Spleen (tissue), 11 donors: ENCODE measurements around the gene LRRC55. TPM values are rescaled to one million over a fixed set of nuclear protein-coding genes. Genes with fewer than 3 reads are reported as not detected.
A peak's percentile ranks its signal among the peaks of the same experiment; 100 is the strongest.

ENCODE experiments used
- DNase-seq: peaks from one replicate; pipeline ENCODE4 v3.0.0-alpha.2; 2020
- H3K27ac ChIP-seq, 8 donors: fragments of 200-600 bp; sonication (generic) in 7 of 8; 1 replicate in 4 of 8; 2 replicates in 4 of 8; pipeline versions ENCODE4 v1.5.0 to v1.8.0; 2016 to 2021; ENCODE audit warnings: inconsistent platforms in 4 of 8, mild to moderate bottlenecking in 4 of 8, moderate library complexity in 1 of 8
- H3K27me3 ChIP-seq, 7 donors: fragments of 200-600 bp; sonication (generic) in 6 of 7; replicated peaks in 1 of 7; 1 replicate in 4 of 7; 2 replicates in 3 of 7; pipeline versions ENCODE4 v1.5.0 to v1.8.0; 2016 to 2021; ENCODE audit warnings: inconsistent platforms in 3 of 7, mild to moderate bottlenecking in 1 of 7
- H3K36me3 ChIP-seq, 6 donors: fragments of 200-600 bp; sonication (generic) in 5 of 6; 1 replicate in 4 of 6; 2 replicates in 2 of 6; pipeline versions ENCODE4 v1.5.0 to v1.8.0; 2016 to 2021; ENCODE audit warnings: inconsistent platforms in 2 of 6
- H3K4me1 ChIP-seq, 6 donors: fragments of 200-600 bp; sonication (generic) in 5 of 6; 1 replicate in 3 of 6; 2 replicates in 3 of 6; pipeline versions ENCODE4 v1.5.0 to v1.8.0; 2016 to 2021; ENCODE audit warnings: inconsistent platforms in 3 of 6
- H3K4me3 ChIP-seq, 8 donors: fragments of 200-600 bp; sonication (generic) in 7 of 8; 1 replicate in 4 of 8; 2 replicates in 4 of 8; pipeline versions ENCODE4 v1.5.0 to v1.8.0; 2016 to 2021; ENCODE audit warnings: inconsistent platforms in 4 of 8, mild to moderate bottlenecking in 4 of 8, moderate library complexity in 2 of 8
- H3K9me3 ChIP-seq, 8 donors: fragments of 200-600 bp; sonication (generic) in 7 of 8; 1 replicate in 4 of 8; 2 replicates in 4 of 8; pipeline versions ENCODE4 v1.5.0 to v1.8.0; 2016 to 2021; ENCODE audit warnings: inconsistent platforms in 4 of 8
- CTCF ChIP-seq, 11 experiments: fragments of 200-600 bp in 7 of 11; fragments of 450-650 bp in 4 of 11; sonication (generic) in 4 of 11; IDR thresholded peaks in 8 of 11; conservative IDR thresholded peaks in 3 of 11; 1 replicate in 7 of 11; 2 replicates in 4 of 11; pipeline versions ENCODE4 v1.4.0 to v1.8.0; 2016 to 2021; ENCODE audit warnings: antibody characterized with exemption in 11 of 11, inconsistent platforms in 4 of 11, mild to moderate bottlenecking in 1 of 11
- POLR2A ChIP-seq, 3 donors: fragments of 450-650 bp; IDR thresholded peaks; one replicate each; pipeline ENCODE4 v1.5.1; 2017; ENCODE audit warnings: antibody characterized with exemption in 3 of 3, mild to moderate bottlenecking in 1 of 3
- POLR2AphosphoS5 ChIP-seq, 3 donors: sonication (generic); formaldehyde crosslinking; IDR thresholded peaks; one replicate each; pipeline ENCODE4 v1.5.1; 2017; ENCODE audit warnings: antibody characterized with exemption in 3 of 3
- WGBS, 5 donors: extraction: QIAGEN DNeasy Blood & Tissue Kit in 3 of 5; methylation state at CpG; one replicate each; pipeline versions ENCODE4 v1.1.5 to v1.1.7; 2013 to 2018; 5-methylcytosine and 5-hydroxymethylcytosine counted together
- intact Hi-C: fragments of 100-400 bp; cut with DNase I; formaldehyde crosslinking; loops from one replicate; pipeline ENCODE4 v1.15.0; 2023; ENCODE audit warnings: low total_unique reads
- polyA plus RNA-seq, 3 donors: library from polyadenylated mRNA; stranded (reverse); fragments of 200-250 nt; gene quantifications; one replicate each; pipeline ENCODE4 v1.2.1, GENCODE V29; 2013
- total RNA-seq, 7 donors: library from RNA; depleted of rRNA in 3 of 7; stranded (reverse); fragments of >200 nt in 3 of 7; fragmentation: NEBNext Ultra II Directional in 4 of 7; extraction: Animal tissue kit (Norgen Biotek cat#: 25700) in 4 of 7; gene quantifications; one replicate each; pipeline versions ENCODE4 v1.1.0 to v1.2.1, GENCODE V29; 2016 to 2021
- donor health status: healthy with polysubstance abuse.
- donor health status: DM: no; HTN: no; CAD: no; lungs with moderate emphysema.
- donor health status: DM: no; HTN: no; CAD: no.
- donor health status: Bipolar disorder and iron deficiency.
- donor health status: healthy.
- donor health status: DM: no; HTN: no; CAD: no.
- donor health status: DM: yes; HTN: yes; CAD: no.

The LRRC55 gene
- total and polyA plus RNA-seq, 10 donors, result 0.03 to 1.5 (median 0.54) TPM; not detected in 1

GRCh38 chr11:57217053-57217452, 35.3 kb downstream of the LRRC55 start:
- Histone ChIP-seq H3K27ac (peak overlapping the region in 7 of 8 donors; percentile 10 to 66 (median 39)), H3K4me3 (no peak overlapping the region), H3K27me3 (peaks cover 0 to 8% (median 0%) of the 10 kb centered on the region in 7 donors), H3K4me1 (peaks cover 5 to 60% (median 29%) of the 10 kb centered on the region in 6 donors), H3K9me3 (no peaks in the 10 kb centered on the region), H3K36me3 (no peaks in the 10 kb centered on the region)
- 44 to 68% (median 52%) methylated on average over 4 of the region's 4 CpGs for WGBS, 5 donors
- DNase-seq, result no peak
- intact Hi-C loops, result no loop called here
- TF ChIP-seq POLR2A (IDR thresholded peaks at IDR 0.05), result no peak
- peak in 2 of 3 donors; percentile 64 to 75 for TF ChIP-seq POLR2AphosphoS5 (IDR thresholded peaks at IDR 0.05)

DNA sequence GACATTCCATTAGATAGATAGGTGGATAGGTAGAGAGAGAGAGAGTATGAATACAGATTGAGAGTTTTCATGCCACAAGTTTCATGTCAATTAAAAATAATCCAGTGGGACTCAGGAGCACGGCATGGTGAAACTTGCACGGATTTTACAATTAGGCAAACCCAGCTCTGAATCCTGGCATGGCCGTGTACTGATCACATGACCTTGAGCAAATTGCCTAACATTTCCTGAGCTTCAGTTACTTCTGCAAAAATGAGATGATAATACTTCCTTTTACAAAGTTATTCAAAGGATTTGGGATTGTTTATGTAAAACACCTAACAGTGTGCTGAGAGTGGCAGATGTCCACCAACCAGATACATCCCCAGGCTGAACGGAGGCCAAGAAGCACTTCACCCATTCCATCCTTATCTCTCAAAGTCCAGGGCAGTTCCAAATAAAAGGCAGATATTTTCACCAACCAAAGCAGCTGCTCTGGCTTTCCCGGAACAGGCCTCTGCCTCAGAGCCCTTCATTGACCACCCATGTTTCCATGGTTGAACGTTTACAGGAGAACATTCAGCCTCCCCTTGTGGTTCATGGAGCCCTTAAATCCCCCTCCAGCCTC, 37.4 kb downstream of the LRRC55 start:
- Histone ChIP-seq H3K27me3 (peaks cover 0 to 9% (median 0%) of the 10 kb centered on the region in 7 donors), H3K4me1 (peaks cover 5 to 49% (median 18%) of the 10 kb centered on the region in 6 donors), H3K4me3 (no peak overlapping the region), H3K27ac (peak overlapping the region; percentile 29 to 80 (median 63)), H3K9me3 (no peaks in the 10 kb centered on the region), H3K36me3 (no peaks in the 10 kb centered on the region)
- no peak for DNase-seq
- WGBS, 5 donors, result 26 to 40% (median 32%) methylated on average over 6 of the region's 6 CpGs
- intact Hi-C loops, result no loop called here
- TF ChIP-seq POLR2AphosphoS5 (IDR thresholded peaks at IDR 0.05) (peak in 1 of 3 donors; percentile 12), CTCF (IDR thresholded peaks at IDR 0.05 in 8 of 11, conservative IDR thresholded peaks at IDR 0.05 in 3 of 11) (no peak)

GRCh38 chr11:57222239-57222638, 40.5 kb downstream of the LRRC55 start:
- 6 to 13% (median 8%) methylated on average over 1 of the region's 1 CpG for WGBS, 5 donors
- TF ChIP-seq POLR2AphosphoS5 (IDR thresholded peaks at IDR 0.05), result no peak
- intact Hi-C loops, result no loop called here
- Histone ChIP-seq H3K4me3 (no peak overlapping the region), H3K27ac (no peak overlapping the region), H3K36me3 (no peaks in the 10 kb centered on the region), H3K9me3 (no peaks in the 10 kb centered on the region), H3K4me1 (peaks cover 0 to 26% (median 9%) of the 10 kb centered on the region in 6 donors), H3K27me3 (peaks cover 0 to 9% (median 0%) of the 10 kb centered on the region in 7 donors)
- DNase-seq, result no peak

- no peak for TF ChIP-seq POLR2AphosphoS5 (IDR thresholded peaks at IDR 0.05)
- TF ChIP-seq CTCF (IDR thresholded peaks at IDR 0.05 in 8 of 11, conservative IDR thresholded peaks at IDR 0.05 in 3 of 11), result no peak
- no peak for TF ChIP-seq POLR2A (IDR thresholded peaks at IDR 0.05)
- no peak overlapping the region for H3K27ac ChIP-seq
- DNase-seq, result no peak
- H3K9me3 ChIP-seq, result no peaks in the 10 kb centered on the region
- peaks cover 0 to 12% (median 0%) of the 10 kb centered on the region in 7 donors for H3K27me3 ChIP-seq
- peaks cover 0 to 20% (median 8%) of the 10 kb centered on the region in 6 donors for H3K4me1 ChIP-seq
- H3K4me3 ChIP-seq, result no peak overlapping the region
- H3K36me3 ChIP-seq, result no peaks in the 10 kb centered on the region
- intact Hi-C loops, result no loop called here
- 80 to 85% (median 81%) methylated on average over 3 of the region's 3 CpGs for WGBS, 5 donors
Measured at GRCh38 chr11:57223601-57224000, 41.8 kb downstream of the LRRC55 start.

GRCh38 chr11:57224128-57224527, 42.4 kb downstream of the LRRC55 start:
- Histone ChIP-seq H3K27me3 (peaks cover 0 to 17% (median 0%) of the 10 kb centered on the region in 7 donors), H3K4me1 (peaks cover 0 to 17% (median 6%) of the 10 kb centered on the region in 6 donors), H3K9me3 (no peaks in the 10 kb centered on the region), H3K36me3 (no peaks in the 10 kb centered on the region), H3K4me3 (no peak overlapping the region), H3K27ac (no peak overlapping the region)
- DNase-seq, result no peak
- TF ChIP-seq POLR2A (IDR thresholded peaks at IDR 0.05) (no peak), POLR2AphosphoS5 (IDR thresholded peaks at IDR 0.05) (no peak), CTCF (IDR thresholded peaks at IDR 0.05 in 8 of 11, conservative IDR thresholded peaks at IDR 0.05 in 3 of 11) (no peak)
- intact Hi-C loops, result no loop called here
- 84 to 91% (median 89%) methylated on average over 2 of the region's 2 CpGs for WGBS, 5 donors
